Omental fat pad (tissue), 4 donors: ENCODE results near the gene OR10K1. TPM values are rescaled to one million over a fixed set of nuclear protein-coding genes. Genes with fewer than 3 reads are reported as not detected.

ENCODE experiments used
- ATAC-seq: fragments of 150-250 bp; one replicate; pipeline ENCODE4 v1.9.1; 2016; ENCODE audit warnings: mild to moderate bottlenecking, moderate library complexity; ENCODE audit not compliant: low FRiP score
- DNase-seq: peaks from one replicate; pipeline ENCODE4 v3.0.0-alpha.2; 2019; ENCODE audit warnings: low spot score
- total RNA-seq, 4 donors: library from RNA; depleted of rRNA; stranded (reverse); fragments of >200 nt; gene quantifications; one replicate each; pipeline ENCODE4 v1.1.0, GENCODE V29; 2016
- TF ChIP-seq, protein P1 (sequence below), 3 donors: fragments of 450-650 bp; IDR thresholded peaks; one replicate each; pipeline ENCODE4 v1.5.1; 2016 to 2017; ENCODE audit warnings: antibody characterized with exemption in 3 of 3, mild to moderate bottlenecking in 3 of 3, moderate library complexity in 2 of 3

OR10K1 gene
- total RNA-seq, 4 donors from 2014 or later, result not detected

DNA sequence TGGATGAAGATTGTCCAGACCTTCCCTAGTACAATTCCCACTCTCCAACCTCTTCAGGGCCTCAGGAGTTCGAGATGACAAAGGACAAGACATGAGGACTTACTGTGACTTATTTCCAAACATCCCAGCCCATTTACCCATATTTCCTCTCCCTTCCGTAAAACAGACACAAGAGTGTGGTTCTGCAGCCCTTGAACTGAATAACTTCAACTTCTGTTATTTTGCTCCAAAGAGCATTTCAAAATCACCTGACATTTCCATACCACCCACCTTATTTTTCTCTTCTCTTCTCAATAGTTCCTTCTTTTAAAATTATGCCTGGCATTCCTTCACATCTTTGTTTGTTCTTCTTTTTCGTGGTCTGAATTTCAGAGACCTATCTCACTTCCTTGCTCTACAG lies 26.9 kb upstream of the OR10K1 start:
- DNase-seq, result no peak
- no peak for ATAC-seq
- TF ChIP-seq, protein P1, sequence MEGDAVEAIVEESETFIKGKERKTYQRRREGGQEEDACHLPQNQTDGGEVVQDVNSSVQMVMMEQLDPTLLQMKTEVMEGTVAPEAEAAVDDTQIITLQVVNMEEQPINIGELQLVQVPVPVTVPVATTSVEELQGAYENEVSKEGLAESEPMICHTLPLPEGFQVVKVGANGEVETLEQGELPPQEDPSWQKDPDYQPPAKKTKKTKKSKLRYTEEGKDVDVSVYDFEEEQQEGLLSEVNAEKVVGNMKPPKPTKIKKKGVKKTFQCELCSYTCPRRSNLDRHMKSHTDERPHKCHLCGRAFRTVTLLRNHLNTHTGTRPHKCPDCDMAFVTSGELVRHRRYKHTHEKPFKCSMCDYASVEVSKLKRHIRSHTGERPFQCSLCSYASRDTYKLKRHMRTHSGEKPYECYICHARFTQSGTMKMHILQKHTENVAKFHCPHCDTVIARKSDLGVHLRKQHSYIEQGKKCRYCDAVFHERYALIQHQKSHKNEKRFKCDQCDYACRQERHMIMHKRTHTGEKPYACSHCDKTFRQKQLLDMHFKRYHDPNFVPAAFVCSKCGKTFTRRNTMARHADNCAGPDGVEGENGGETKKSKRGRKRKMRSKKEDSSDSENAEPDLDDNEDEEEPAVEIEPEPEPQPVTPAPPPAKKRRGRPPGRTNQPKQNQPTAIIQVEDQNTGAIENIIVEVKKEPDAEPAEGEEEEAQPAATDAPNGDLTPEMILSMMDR (IDR thresholded peaks at IDR 0.05), result no peak

DNA sequence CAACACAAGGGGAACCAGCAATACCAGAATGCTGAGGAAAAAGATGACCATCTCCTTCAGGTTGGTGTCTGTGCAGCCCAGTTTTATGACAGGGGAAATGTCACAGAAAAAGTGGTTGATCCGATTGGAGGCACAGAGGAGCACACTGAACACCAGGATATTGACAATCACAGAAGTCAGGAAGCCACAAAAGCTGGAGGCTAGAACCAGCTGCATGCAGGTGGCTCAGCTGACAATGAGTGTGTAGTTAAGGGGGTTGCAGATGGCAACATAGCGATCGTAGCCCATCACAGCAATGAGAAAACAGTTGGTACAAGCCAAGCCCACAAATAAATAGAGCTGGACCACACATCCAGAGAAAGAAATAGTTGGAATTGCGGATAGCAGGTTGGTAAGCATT lies 16.3 kb upstream of the OR10K1 start:
- ATAC-seq (no peak), DNase-seq (no peak)
- TF ChIP-seq, protein P1 (IDR thresholded peaks at IDR 0.05), result no peak

DNA sequence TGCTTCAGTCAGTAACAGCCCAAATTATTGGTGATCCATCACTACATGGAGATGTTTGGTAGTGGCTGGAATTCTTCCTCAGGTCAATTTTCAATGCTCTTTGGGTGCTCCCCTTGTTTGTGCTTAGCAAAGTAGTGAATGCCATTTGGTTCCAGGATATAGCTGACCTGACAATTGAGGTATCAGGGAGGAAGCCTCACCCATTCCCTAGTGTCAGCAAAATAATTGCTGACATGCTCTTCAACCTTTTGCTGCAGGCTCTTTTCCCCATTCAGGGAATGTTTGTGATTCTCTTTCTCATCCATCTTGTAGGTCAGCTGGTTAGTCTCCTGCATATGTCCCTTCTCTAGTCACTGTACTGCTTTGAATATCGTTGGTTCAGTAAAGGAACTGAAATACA lies 7.1 kb upstream of the OR10K1 start:
- ATAC-seq, result no peak
- TF ChIP-seq, protein P1 (IDR thresholded peaks at IDR 0.05), result no peak
- no peak for DNase-seq

DNA sequence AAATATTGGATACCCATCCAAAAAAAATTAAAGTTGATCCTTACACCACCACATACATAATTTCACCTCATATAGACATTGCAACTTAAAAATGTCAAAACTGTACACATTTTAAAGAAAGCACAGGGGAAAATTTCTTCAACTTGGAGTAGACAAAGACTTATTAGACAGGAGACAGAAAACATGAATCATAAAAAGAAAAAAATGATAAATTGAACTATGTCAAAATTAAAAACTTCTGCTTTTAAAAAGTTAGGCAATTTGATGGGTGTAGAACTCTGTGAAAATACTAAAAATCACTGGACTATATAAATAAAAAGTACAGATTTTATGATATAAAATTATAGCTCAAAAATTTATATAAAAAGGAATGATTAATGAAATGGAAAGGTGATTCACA lies 4.4 kb upstream of the OR10K1 start:
- TF ChIP-seq, protein P1 (IDR thresholded peaks at IDR 0.05), result no peak
- no peak for DNase-seq
- no peak for ATAC-seq

DNA sequence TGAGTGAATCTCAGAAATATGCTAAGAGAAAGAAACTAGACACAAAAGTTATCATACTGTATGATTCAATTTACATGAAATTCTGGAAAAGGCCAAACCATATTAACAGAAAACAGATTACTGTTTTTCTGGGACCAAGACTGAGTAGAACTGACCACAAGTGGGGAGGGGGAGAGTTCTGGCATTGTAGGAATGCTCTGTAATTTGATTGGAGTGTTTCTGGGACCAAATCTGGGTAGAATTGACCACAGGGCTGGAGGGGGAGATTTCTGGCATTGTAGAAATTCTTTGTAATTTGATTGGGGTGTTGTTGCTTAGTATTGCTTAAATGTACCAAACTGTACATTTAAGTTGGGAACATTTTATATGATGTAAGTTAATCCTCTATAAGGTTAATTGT lies 3.4 kb upstream of the OR10K1 start:
- TF ChIP-seq, protein P1 (IDR thresholded peaks at IDR 0.05), result no peak
- DNase-seq, result no peak

DNA sequence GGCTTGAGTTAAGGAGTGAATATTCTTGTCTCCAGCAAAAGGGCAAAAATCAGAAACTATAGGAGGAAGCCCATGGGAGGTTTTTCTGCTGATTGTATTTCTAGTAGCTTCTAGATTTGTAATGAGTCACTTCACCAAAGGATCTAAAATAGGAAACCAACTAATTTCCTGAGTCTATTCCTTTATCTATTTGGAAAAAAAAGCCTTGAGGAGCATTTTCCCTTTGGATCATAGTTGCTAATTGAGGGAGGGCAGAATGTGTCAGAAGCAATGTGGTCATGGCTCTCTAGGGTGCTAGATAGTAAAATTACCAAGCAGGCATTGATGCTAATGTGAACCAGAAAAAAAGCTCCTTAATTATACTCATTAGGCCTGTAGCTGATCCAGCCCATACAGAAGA lies 10.3 kb downstream of the OR10K1 start, which contains the start of gene OR10R2:
OR10R2 (plus strand) TSS at position 301 of the 400 bp plus-strand sequence. CDS start 106 bp downstream, outside the sequence.
- ATAC-seq (no peak), DNase-seq (no peak)
- TF ChIP-seq, protein P1 (IDR thresholded peaks at IDR 0.05), result no peak

More for the DNA sequence above, 3.4 kb upstream of the OR10K1 start:
- ATAC-seq, result no peak

DNA sequence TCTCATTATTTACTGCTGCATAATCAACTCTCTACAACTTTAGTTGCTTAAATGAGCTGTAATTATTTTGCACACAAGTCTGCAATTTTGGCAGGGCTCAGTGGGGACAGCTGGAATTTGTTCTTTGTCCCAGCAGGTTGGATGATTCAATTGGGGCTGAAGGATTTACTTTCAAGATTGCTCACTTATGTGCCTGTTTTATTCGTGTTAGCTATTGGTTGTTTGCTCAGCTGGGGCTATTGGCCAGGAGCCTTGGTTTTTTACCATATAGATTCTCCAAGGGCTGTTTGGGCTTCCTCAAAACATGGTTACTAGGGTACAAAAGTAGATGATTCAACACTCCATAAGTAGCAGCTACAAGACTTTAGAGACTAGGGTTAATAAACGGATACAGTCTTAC lies 23.8 kb downstream of the OR10K1 start:
- TF ChIP-seq, protein P1 (IDR thresholded peaks at IDR 0.05), result no peak
- DNase-seq, result no peak
- no peak for ATAC-seq
